Activated effector memory CD4-positive, alpha-beta T cell treated with Interleukin-2 at 50 U/mL for 16 hours (primary cell): Measurements from ENCODE around the gene VSNL1.

Experiments used
- DNase-seq: peaks from one replicate; pipeline ENCODE4 v3.0.0-alpha.2; 2020

Gene VSNL1

GRCh38 chr2:17584689-17585088 lies 44.2 kb downstream of the VSNL1 start:
- no peak for DNase-seq

DNA sequence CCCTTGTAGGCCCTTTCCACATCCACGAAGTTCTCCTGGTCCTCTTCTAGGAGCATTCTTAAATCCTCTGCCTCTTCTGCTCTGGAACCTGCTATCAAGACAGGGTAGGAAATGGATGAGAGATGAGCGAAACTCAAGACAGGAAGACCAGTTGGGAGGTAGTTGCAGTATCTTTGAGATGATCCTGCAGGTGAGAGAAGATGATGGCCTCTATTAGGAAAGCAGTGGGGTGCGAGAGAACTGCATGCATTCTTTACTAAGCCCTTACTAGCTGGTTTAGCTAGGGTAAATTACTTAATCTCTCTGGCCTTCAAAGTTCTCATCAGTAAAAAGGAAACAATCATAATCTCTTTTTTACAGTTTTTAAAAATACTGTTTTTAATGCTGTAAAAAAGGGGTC lies 47.0 kb downstream of the VSNL1 start:
- no peak for DNase-seq

- no peak for DNase-seq
Observed at GRCh38 chr2:17588031-17588430, 47.5 kb downstream of the VSNL1 start.

DNA sequence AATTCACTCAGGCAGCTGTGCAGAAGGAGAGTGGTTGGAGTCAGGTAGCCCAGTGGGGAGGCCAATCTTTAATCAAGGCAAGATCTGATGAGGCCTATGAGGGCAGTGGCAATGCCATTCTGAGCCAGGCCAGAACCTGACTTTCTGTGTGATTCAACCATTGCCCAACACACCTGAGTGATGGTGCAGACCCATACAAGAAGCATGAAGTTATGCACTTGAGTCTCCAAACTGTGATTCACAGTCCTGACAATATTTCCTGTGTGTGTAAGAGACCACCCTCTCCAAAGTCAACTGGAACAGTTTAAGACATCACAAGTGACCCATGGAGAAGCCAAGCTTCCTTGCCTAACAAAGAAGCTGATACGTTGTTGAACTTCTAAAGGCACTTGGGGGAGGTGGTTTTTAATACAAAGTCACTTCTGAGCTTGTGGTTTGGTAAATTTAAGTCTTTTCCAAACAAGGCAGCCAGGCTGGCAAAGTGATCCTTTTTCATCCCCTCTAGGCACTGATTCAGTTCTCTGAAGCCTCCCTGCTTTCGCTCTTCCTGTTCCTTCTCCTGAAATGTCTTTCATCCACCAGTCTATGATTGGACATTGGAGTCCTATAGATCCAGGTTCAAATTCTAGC lies 49.0 kb downstream of the VSNL1 start:
- no peak for DNase-seq

DNA sequence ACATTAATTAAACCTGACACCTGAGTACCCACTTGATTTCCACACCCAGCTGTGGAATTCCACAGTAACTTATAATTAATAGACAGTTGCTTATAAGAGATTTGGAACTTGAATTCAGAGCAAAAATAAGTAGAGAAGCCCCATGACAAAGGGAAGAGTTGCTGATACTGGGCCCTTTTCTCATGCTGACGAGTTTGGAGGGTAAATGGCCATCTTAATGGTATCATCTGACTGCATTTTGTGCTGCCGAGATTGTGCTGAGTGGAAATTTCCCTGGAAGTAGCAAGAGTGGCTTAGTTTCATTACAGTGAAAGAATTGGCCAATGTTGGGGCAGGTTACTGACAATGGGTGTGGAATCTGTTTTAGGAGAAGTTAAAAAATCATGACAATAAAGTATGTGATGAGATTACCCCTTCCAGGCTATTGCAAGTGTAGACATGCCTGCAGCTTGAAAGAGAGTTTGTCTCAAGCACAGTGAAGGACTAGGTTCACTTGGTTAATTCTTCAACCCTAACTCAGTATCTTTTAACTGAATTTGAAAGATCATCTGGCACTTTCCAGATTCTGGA lies 49.9 kb downstream of the VSNL1 start:
- DNase-seq, result no peak

GRCh38 chr2:17591846-17592245 lies 51.4 kb downstream of the VSNL1 start:
- no peak for DNase-seq

GRCh38 chr2:17592731-17593409 lies 52.4 kb downstream of the VSNL1 start:
- DNase-seq, result no peak

GRCh38 chr2:17593445-17593840 lies 52.9 kb downstream of the VSNL1 start:
- no peak for DNase-seq

DNA sequence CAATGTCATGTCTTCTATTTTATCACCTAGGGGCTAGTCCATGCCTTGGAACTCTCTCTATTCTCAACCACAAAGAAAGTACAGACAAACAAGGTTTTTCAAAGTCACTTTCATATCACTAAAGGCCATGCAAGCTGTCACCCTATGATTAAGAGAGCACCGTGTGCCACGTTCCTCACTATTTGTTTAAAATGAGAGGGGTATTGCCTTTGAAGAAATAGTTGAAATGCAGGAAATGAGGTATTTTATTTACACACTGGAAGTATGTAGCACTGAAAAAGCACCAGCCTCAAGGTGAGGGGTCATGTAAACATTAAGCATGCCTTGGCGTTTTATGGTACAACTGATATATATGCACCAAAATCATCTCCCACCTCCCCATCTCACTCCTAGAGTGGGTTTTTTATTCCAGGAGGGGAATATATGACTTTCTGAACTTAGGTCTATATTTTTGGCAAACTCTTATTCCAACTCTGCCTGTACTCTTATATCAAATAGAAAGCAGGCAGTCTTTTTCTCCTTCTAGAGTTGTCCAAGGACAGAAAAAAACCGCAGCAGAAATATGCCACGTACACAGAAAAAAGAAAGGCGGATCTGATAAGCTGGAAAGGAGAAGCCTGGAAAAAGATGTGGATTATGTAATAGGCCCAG lies 53.5 kb downstream of the VSNL1 start:
- DNase-seq, result no peak

DNA sequence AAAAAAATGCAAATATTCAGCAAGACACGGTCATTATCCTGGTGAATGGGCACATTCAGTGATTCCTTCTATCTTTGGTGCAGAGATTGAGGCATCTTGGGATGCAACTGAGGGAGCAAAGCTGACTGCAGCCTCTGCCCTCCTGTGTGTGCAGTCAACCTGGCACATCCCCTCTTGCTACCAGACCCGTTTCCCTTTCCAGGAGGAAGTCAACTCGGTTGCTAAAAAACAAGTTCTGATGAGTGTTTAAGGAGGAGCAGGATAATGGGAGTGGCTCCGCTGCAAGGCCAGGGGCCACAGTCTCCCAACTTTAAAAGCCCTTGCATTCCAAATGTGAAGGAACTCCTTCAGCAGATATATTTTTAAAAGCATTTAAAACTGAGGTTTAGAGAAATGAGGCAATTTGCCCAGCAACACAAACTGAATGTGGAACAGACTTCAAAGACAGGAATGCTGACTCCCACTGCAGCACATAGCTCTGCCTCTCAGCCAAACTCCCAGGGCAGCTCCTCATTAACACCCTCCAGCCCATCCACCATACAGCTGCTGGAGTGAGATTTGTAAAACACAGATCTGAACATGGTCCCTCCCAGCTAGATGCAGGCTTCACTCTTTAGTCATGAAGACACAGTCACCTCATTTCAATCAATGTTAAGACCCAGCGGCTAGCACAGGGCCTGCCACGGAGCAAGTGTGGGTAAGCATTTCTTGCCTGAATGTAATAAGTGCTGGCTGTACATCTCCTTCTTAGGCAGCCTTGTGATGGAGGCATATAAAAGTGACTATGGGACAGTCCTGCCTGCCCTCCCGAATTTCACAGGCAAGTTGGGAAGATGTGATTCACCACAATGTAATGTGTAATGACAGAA lies 54.3 kb downstream of the VSNL1 start:
- no peak for DNase-seq

- no peak for DNase-seq
Observed at GRCh38 chr2:17599617-17600016, 59.1 kb downstream of the VSNL1 start.

DNA sequence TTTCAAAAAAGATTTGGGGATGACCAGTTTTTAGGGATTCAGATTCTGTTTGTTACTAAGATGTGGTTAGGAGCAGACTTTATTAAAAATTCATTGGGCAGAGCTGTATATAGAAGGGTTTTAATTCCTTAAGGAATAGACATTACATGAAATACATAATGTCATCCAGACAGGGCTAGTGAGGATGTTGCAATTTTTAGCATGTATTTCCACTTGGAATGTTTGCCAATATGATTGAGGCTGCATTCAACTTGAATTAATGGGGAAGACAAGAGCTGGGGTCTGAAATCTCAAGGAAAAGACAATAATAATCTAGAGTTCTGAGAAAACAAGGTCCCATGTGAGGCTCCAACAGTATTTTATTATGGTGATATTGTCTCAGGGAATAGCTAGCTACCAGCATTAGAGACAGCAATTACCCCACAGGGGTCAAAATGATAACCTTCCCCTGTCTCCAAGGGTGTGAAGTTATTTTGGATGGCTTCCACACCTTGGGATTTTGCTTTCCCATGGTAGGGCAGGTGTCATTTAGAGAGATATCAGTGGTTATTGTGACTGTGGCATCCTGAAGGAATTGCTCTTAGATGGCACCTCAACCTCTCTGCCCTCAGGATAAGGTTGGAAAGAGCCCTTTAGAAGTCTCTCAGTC lies 60.2 kb downstream of the VSNL1 start:
- no peak for DNase-seq

DNA sequence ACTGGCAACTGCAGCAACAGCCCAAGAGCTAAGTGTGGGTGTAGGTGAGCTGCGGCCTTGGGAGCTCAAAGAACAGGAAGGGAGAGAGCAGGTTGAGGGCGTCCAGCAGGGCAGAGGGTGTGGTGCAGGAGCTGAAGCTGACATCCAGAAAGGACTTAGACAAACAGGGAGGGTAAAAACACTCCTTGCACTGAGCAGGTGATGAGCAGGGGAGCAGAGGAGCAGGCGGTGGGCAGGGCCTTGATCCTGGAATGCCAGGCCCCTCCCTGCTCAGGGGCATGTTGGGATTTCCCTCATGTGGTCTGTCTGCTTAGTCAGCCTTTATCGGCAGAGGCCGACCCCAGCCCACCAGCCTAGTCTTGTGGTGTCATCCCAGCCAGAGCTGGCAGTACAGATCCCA lies 63.6 kb downstream of the VSNL1 start:
- DNase-seq, result no peak

DNA sequence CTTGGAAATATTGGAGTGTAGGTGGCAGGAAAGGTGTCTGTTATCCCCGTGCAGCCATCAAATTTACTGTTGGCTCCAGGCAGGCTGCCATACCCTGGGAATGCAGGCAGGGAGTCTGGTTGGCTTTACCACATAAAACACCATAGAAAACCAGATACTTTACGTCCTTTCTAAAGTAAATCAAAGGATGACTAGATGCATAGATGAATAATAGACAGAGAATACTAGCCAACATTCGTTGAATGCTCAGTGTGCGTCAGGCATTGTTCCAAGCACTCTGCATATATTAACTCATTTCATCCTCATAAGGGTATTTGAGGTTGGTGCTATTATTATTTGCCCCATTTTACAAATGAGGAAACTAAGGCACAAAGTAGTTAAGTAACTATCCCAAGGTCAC lies 65.2 kb downstream of the VSNL1 start:
- DNase-seq, result no peak

GRCh38 chr2:17606851-17607250 lies 66.4 kb downstream of the VSNL1 start:
- no peak for DNase-seq

DNA sequence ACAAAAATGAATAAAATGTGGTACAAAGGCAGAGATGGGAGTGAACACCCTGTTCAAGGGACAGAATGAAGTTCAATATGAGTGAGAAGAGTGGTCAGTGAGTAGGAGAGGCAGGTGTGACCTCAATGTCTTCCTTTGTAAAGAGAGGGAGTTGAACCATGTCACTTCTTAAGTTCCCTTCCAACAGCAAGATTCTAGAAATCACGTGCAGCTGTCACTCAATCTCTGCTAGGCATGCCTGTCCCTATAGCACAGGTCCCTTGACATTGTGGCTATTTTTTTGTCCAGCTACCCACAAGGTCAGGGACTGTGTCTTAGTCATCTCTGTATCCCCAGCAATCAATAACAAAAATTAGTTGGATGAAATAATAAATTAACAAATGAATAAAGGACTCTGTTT lies 66.9 kb downstream of the VSNL1 start:
- DNase-seq, result no peak

DNA sequence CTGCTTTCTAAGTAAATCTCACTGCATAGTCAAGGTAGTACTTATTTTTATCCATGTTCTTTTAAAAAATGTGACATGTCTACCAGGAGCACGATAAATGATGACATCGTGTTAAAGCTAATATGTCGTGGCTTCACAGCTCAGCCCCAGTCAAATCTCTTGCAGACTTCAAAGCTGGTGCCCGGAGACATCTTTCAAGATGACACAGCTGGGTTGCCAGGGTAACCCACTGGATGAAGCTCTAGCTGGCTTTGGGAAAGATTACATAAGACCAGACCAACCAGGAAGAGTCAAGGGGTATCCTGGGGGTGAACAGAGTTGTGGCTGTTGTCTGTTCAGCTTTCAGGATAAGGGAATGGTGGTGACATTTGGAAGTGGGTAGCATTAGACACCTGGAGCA lies 67.8 kb downstream of the VSNL1 start:
- no peak for DNase-seq

DNA sequence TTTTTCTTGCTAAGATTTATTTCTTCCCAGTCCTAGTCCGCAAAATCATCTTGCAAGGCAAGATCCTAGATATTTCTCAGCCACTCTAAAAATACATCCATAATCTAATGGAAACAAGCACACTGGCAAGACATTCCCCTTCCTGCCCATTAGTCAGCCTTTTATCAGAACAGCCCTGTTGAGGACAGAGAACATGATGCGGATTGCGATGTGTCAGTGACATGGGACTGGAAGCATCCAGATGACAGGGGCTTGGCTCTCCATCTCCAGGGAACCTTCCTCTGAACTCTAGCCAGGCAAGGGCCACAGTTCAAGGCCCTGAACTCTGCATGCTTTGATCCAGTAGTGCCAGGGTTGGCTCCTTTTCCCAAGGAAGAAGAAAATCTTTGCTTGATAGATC lies 70.0 kb downstream of the VSNL1 start:
- DNase-seq, result no peak

- DNase-seq, result no peak
Observed at GRCh38 chr2:17611036-17611435, 70.5 kb downstream of the VSNL1 start.

GRCh38 chr2:17614174-17614930 lies 73.9 kb downstream of the VSNL1 start:
- DNase-seq, result no peak

DNA sequence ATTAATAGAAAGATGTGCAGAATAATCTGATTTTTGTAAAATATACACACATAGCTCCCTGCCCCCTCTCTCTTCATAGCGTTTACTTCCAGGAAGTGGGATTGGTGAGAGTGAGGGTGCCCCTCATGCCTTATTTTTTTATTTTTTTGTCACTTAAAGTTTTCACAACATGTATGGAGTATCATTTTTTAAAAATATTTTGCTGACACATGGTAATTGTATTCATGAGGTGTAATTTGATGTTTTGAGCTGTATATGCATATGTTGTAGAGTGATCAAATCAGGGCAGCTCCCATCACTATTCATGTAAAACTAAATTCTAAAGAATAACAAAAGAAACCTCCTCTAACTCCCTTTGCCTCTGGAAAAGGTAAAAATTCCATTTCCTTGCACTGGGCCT lies 74.7 kb downstream of the VSNL1 start:
- DNase-seq, result no peak
